HG03139 (cell line): ENCODE measurements around the gene SH3BP5.
A peak's percentile ranks its signal among the peaks of the same experiment; 100 is the strongest.

ENCODE experiments used
- ATAC-seq: cut with Tn5 transposase; IDR thresholded peaks from one replicate; pipeline ENCODE4 v1.9.1; 2021; ENCODE audit not compliant: unreplicated experiment

Gene SH3BP5

GRCh38 chr3:15300323-15301078 lies 31.9 kb downstream of the SH3BP5 start:
- ATAC-seq: no peak

DNA sequence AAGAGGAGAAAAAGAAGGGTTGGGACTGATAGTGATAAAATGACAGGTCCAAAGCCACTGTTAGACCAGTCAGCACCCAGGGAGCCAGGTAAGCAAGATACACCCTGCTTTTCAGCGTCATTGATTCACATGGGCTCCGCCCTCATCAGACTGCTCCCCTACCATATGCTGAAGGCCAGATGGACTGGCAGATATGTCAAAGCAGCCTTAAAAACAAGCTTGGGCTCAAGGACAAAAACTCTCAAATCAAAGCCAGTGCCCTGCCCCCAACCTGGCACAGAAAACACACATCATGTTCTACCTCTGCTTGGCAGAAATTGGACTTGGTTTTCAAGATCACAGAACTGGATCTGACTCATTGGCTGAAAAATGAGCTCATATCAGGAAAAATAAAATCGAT lies 33.4 kb downstream of the SH3BP5 start:
- no peak for ATAC-seq

GRCh38 chr3:15298504-15298903 lies 33.9 kb downstream of the SH3BP5 start:
- ATAC-seq: no peak

DNA sequence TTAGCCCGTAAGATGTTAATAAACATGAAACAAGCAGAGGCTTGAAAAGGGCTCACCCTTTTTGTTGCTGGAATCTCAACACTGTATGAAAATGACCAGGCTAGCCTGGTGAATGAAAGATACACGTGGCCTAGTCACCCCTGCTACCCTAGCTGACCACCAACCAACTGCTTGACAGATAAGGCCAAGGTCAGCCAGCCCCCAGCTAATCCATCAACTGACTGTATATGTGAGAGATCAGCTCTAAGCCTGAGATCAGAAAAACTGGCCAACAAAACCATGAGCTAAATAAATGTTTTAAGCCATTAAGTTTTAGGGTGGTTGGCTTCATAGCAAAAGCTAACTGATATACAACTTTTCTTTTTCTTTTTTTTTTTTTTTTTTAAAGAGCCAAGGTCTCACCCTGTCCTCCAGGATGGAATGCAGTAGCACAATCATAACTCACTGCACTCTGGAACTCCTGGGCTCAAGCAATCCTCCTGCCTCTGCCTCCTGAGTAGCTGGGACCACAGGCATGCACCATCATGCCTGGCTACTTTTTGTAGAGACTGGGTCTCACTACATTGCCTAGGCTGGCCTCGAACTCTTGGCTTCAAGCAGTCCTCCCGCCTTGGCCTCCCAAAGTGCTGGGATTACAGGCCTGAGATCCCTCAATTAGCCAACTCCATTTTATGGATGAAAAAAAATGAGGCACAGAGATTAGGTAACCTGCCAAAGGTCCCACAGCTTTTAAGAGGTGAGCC lies 34.6 kb downstream of the SH3BP5 start:
- no peak for ATAC-seq

- no peak for ATAC-seq
These were observed 36.9 kb downstream of the SH3BP5 start for GRCh38 chr3:15295506-15295905.

- ATAC-seq: no peak
These were observed 37.5 kb downstream of the SH3BP5 start for GRCh38 chr3:15294929-15295328.

GRCh38 chr3:15292765-15293522 lies 39.4 kb downstream of the SH3BP5 start:
- no peak for ATAC-seq

GRCh38 chr3:15291589-15292541 lies 40.5 kb downstream of the SH3BP5 start:
- peak; percentile 91 for ATAC-seq

DNA sequence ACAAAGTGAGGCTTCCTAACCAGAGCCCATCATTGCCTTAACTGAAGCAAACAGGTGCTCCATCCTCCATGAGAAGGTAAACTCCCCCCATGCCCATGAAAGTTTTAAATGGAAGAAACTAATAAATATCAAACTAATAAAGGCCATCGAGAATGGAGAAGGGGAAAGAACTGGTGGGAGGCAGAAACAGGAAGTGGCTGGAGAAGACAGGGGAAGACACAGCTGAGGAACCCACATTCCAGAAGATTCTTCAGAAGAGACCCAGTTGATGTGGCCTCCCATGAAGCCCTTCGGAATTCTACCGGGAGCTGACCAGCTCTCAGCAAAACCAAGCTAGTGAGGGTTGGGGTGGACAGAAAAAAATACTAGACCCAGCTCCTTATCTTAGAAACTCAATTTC lies 41.6 kb downstream of the SH3BP5 start:
- ATAC-seq: no peak

GRCh38 chr3:15289661-15290060 lies 42.7 kb downstream of the SH3BP5 start:
- no peak for ATAC-seq

DNA sequence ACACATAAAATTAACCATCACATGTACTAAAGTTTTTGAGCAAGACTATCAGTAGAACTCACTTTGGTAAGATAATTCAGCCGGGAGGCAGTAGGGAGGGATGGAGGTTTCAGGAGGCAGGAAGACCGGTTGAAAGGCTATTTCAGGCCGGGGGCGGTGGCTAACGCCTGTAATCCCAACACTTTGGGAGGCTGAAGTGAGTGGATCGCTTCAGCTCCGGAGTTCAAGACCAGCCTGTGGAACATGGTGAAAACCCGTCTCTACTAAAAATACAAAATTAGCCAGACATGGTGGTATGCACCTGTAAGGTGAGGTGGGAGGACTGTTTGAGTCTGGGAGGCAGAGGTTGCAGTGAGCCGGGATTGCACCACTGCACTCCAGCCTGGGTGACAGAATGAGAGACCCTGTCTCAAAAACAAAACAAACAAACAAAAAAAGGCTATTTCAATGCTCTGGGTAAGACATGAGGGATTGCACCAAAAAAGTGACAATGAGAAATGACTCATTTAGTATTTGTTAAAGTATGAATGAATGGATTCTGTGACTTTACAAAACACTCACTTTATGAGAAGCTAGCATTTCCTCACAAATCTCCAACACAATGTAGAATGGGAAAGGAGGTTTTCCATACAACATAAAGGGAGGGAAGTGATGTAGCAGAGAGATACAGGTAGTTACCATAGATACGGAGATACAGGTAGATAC lies 43.9 kb downstream of the SH3BP5 start:
- ATAC-seq: no peak

DNA sequence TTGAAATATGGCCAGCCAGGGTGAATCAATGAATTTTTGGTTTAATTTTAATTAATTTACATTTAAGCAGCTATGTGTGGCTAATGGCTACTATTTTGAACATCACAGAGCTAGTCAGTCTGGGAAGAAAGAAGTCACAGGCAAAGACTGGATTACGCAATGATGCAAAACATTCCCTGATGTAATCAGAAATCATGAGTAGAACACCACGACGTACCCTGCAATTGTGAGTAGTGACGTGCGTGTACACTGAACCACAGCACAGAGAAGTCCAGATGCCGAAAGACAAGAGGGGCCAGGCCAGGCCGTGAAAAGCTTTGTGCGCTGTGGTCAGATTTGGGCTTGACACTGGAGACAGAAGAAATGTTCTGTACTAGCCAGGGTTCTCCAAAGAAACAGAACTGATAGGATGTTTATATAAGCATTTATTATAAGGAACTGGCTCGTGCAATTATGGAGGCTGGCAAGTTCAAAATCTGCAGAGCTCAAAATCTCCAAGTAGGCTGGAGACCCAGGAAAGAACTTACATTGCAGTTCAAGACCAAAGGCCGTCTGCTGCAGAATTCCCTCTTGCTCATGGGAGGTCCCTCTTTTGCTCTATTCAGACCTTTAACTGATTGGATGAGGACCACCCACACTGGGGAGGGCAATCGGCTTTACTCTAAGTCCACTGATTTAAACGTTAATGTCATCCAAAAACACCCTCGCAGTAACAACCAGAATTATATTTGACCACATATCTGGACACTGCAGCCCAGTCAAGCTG lies 44.6 kb downstream of the SH3BP5 start:
- no peak for ATAC-seq

DNA sequence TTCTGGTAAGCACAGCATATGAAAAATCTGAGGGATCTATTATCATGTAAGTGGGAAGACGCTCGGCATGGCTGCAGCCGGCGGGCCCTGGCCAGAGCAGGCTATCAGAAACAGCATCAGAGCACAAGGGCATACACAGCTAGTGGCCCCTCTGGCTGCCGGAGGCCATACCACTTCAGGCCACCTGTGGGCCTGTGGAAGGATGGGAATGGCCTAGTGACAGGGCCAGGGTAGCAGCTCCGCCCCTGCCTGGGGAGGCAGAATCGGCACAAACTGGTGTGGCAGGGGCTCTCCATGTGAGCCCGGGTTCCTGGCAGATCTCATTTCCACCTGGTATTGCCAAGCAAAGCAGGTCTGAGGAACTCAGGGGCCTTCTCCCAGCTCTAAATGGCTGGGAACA lies 46.4 kb downstream of the SH3BP5 start:
- ATAC-seq: no peak

DNA sequence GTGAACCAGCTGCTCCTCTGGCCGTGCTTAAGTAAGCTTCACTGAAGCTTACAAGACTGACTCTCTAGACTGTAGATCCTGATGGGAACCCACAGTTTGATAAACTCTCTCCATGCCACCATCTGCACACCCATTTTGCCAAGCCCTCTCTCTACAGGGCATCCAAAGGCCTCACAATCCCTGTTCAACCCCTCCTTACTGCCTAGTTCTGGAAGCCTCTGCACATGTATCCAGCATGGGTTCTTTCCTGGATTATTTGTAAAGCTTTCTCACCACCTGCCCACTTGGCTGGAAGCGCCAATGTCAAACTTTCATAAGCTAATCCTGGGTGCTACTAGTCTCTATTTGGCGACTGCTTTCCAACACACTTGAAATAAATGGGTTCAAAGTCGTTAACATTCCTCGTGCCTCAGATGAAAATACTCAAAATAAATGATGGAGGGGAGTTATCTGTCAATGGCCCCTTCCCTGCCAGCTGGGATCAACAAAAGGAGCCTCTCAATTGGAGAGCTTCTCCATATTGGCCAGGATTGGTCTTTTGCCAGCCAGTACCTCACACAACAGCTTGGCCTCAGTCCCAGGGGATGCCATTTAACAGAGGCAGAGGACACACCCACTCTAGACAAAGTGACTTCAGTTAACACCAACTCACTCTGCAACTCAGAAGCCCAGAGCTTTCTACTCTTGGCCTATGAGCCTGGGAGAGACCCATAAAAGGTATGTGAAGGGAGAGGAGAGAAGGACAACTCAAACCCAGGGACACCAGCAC lies 48.1 kb downstream of the SH3BP5 start:
- no peak for ATAC-seq

DNA sequence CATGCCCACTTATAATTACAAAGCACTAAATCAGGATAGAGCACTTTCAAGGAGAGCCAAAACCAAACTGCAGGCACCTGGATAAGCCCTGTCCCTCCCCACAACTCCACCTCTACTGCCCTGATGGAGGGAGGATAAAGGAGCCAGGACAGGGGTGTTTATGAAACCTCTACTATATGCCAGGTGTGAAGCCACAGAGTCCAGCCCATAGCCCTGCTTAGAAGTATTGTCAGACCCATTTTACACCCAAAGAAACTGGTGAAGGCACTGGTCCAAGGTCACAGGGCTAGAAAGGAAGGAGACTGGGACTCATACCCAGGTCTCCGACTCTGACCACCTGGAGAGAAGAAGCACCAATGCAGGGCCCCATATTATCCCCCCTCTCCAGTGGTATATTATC lies 48.7 kb downstream of the SH3BP5 start:
- ATAC-seq: no peak

GRCh38 chr3:15281817-15282216 lies 50.6 kb downstream of the SH3BP5 start:
- no peak for ATAC-seq

- no peak for ATAC-seq
These were observed 51.4 kb downstream of the SH3BP5 start for GRCh38 chr3:15280853-15281532.
